Lung (tissue), 12 donors: ENCODE results near the gene SAMD1. TPM values are rescaled to one million over a fixed set of nuclear protein-coding genes. Genes with fewer than 3 reads are reported as not detected.

Experiments
- ATAC-seq: fragments of 200-7000 bp; cut with Tn5 transposase; one replicate; pipeline ENCODE4 v1.9.1; 2020; ENCODE audit warnings: moderate number of reproducible peaks; ENCODE audit not compliant: insufficient read depth, low FRiP score
- DNase-seq, 3 donors: peaks; one replicate each; pipeline ENCODE4 v3.0.0-alpha.2; 2013 to 2017
- H3K27ac ChIP-seq, 2 donors: one replicate each; pipeline ENCODE4 v1.5.1; 2013; ENCODE audit warnings: mild to moderate bottlenecking in 2 of 2, moderate library complexity in 2 of 2, control low read depth in 1 of 2, inconsistent platforms in 1 of 2, low read depth in 1 of 2, low read length in 1 of 2
- H3K27me3 ChIP-seq, 3 donors: one replicate each; pipeline ENCODE4 v1.5.1; 2013; ENCODE audit warnings: low read length in 2 of 3; ENCODE audit not compliant: control insufficient read depth in 3 of 3, insufficient read depth in 3 of 3
- H3K36me3 ChIP-seq, 4 donors: one replicate each; pipeline ENCODE4 v1.5.1; 2013; ENCODE audit warnings: low read length in 4 of 4, mild to moderate bottlenecking in 1 of 4, moderate library complexity in 1 of 4; ENCODE audit not compliant: control insufficient read depth in 4 of 4, insufficient read depth in 4 of 4
- H3K4me1 ChIP-seq, 5 donors: one replicate each; pipeline ENCODE4 v1.5.1; 2013; ENCODE audit warnings: low read length in 5 of 5, mild to moderate bottlenecking in 2 of 5, moderate library complexity in 1 of 5; ENCODE audit not compliant: control insufficient read depth in 5 of 5, insufficient read depth in 5 of 5
- H3K4me3 ChIP-seq: one replicate; pipeline ENCODE4 v1.5.1; 2013; ENCODE audit warnings: mild to moderate bottlenecking, control low read depth, moderate library complexity
- H3K9ac ChIP-seq, 2 donors: one replicate each; pipeline ENCODE4 v1.5.1; 2013; ENCODE audit warnings: low read length in 2 of 2, control low read depth in 1 of 2; ENCODE audit not compliant: insufficient read depth in 1 of 2
- H3K9me3 ChIP-seq, 4 donors: one replicate each; pipeline ENCODE4 v1.5.1; 2013; ENCODE audit warnings: low read length in 3 of 4, mild to moderate bottlenecking in 1 of 4, moderate library complexity in 1 of 4; ENCODE audit not compliant: control insufficient read depth in 4 of 4, insufficient read depth in 3 of 4
- CTCF ChIP-seq: IDR thresholded peaks from 2 replicates; pipeline ENCODE4 v1.5.1; 2012; ENCODE audit warnings: mild to moderate bottlenecking; ENCODE audit errors: control extremely low read depth, extremely low read depth
- WGBS, 2 donors: extraction: QIAGEN DNeasy Blood & Tissue Kit; methylation state at CpG; one replicate each; pipeline ENCODE4 v1.1.7; 2013; 5-methylcytosine and 5-hydroxymethylcytosine counted together
- polyA plus RNA-seq, 2 donors: library from polyadenylated mRNA; stranded (reverse); fragments of 200-250 nt; gene quantifications; one replicate each; pipeline ENCODE4 v1.2.1, GENCODE V29; 2013
- total RNA-seq, 2 donors: library from RNA; depleted of rRNA in 1 of 2; stranded (reverse); fragments of >200 nt in 1 of 2; gene quantifications; one replicate each; pipeline ENCODE4 v1.2.1, GENCODE V29; 2014 to 2021
- donor health status: control.
- donor health status: control.
- donor health status: Bipolar disorder and iron deficiency.
- donor health status: healthy.
- donor health status: DM: yes; HTN: yes; CAD: no.

SAMD1 gene
- total and polyA plus RNA-seq, 4 donors = 32.9 to 48.8 (median 39.4) TPM

DNA sequence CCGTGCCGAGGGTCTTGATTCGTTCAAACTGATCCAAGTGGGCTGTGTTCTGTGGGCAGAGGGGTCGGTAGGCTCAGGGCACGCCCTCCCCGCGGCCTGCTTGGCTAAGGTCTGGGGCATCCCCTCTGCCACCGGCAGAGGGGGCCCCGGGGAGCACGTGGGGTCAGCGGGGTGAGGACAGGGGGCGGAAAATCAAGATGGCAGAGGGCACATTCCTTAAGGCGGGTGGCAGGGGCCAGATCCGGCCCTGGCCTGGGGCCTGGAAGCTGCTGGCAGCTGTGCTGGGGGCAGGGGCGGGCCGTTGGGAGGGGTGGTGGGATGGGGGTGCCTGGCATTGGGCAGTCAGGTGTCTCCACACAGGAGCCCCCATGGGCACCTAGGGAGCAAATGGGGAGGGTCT is 16.3 kb upstream of the SAMD1 start:
- Histone ChIP-seq H3K9ac (no peak overlapping the region), H3K36me3 (peaks cover 7 to 34% (median 11%) of the 10 kb centered on the region in 4 donors), H3K4me1 (peaks cover 0 to 1% (median 0%) of the 10 kb centered on the region in 5 donors), H3K9me3 (no peaks in the 10 kb centered on the region), H3K27ac (peak overlapping the region in 1 of 2 donors; percentile 83), H3K27me3 (no peaks in the 10 kb centered on the region), H3K4me3 (no peak overlapping the region)
- no peak for ATAC-seq
- DNase-seq = no peak
- WGBS, 2 donors = 94 to 95% methylated on average over 16 of the region's 16 CpGs
- TF ChIP-seq CTCF = no peak

DNA sequence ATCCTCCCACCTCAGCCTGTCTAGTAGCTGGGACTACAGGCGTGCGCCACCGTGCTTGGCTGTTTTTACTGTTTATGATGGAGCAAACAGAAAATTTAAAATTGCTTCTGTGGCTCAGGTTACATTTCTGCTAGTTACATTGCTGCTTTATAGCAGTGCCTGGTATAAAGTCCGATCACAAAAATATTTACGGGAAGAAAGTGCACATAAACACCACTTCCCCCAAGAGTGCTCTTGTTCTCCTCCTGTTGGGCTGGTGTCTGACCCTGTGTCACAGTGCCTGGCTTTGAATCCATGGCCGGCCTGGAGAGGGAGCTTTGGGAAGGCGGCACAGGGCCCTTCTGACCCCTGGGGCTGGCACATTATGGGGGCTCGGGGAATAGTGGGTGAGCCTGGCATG is 15.1 kb upstream of the SAMD1 start:
- peaks cover 7 to 35% (median 16%) of the 10 kb centered on the region in 4 donors for H3K36me3 ChIP-seq
- no peak for TF ChIP-seq CTCF
- WGBS, 2 donors = 89 to 93% methylated on average over 8 of the region's 8 CpGs
- no peaks in the 10 kb centered on the region for H3K9me3 ChIP-seq
- no peak overlapping the region for H3K9ac ChIP-seq
- DNase-seq = no peak
- H3K4me1 ChIP-seq = no peaks in the 10 kb centered on the region
- H3K4me3 ChIP-seq = no peak overlapping the region
- no peak overlapping the region for H3K27ac ChIP-seq
- ATAC-seq = no peak
- no peaks in the 10 kb centered on the region for H3K27me3 ChIP-seq

- no peak for TF ChIP-seq CTCF
- DNase-seq (no peak), ATAC-seq (no peak)
- no peak overlapping the region for H3K4me3 ChIP-seq
- no peaks in the 10 kb centered on the region for H3K27me3 ChIP-seq
- peaks cover 9 to 38% (median 16%) of the 10 kb centered on the region in 4 donors for H3K36me3 ChIP-seq
- H3K4me1 ChIP-seq = no peaks in the 10 kb centered on the region
- H3K9me3 ChIP-seq = no peaks in the 10 kb centered on the region
- H3K27ac ChIP-seq = no peak overlapping the region
- WGBS, 2 donors = 97 to 100% methylated on average over 1 of the region's 1 CpG
- no peak overlapping the region for H3K9ac ChIP-seq
Observed at GRCh38 chr19:14103310-14103709, 12.8 kb upstream of the SAMD1 start.

- no peaks in the 10 kb centered on the region for H3K9me3 ChIP-seq
- peaks cover 10 to 42% (median 18%) of the 10 kb centered on the region in 4 donors for H3K36me3 ChIP-seq
- TF ChIP-seq CTCF = no peak
- DNase-seq (no peak), ATAC-seq (no peak)
- H3K9ac ChIP-seq = no peak overlapping the region
- no peaks in the 10 kb centered on the region for H3K27me3 ChIP-seq
- H3K4me3 ChIP-seq = no peak overlapping the region
- H3K4me1 ChIP-seq = no peaks in the 10 kb centered on the region
- no peak overlapping the region for H3K27ac ChIP-seq
- 89 to 91% methylated on average over 10 of the region's 10 CpGs for WGBS, 2 donors
Observed at GRCh38 chr19:14102756-14103155, 12.2 kb upstream of the SAMD1 start.
